WI38 (cell line): ENCODE data around the gene CAMK2A.

Experiments used
- H3K4me3 ChIP-seq: 2 replicates; pipeline ENCODE4 v1.5.1; 2011; ENCODE audit warnings: low read depth, mild to moderate bottlenecking, control low read depth, low read length
- TF ChIP-seq, protein P1 (sequence below): IDR thresholded peaks from 2 replicates; pipeline ENCODE4 v1.5.1; 2012; ENCODE audit warnings: low read depth, mild to moderate bottlenecking, control low read depth, low read length

Gene CAMK2A

GRCh38 chr5:150174285-150174684 lies 115.3 kb downstream of the CAMK2A start:
- TF ChIP-seq, protein P1, sequence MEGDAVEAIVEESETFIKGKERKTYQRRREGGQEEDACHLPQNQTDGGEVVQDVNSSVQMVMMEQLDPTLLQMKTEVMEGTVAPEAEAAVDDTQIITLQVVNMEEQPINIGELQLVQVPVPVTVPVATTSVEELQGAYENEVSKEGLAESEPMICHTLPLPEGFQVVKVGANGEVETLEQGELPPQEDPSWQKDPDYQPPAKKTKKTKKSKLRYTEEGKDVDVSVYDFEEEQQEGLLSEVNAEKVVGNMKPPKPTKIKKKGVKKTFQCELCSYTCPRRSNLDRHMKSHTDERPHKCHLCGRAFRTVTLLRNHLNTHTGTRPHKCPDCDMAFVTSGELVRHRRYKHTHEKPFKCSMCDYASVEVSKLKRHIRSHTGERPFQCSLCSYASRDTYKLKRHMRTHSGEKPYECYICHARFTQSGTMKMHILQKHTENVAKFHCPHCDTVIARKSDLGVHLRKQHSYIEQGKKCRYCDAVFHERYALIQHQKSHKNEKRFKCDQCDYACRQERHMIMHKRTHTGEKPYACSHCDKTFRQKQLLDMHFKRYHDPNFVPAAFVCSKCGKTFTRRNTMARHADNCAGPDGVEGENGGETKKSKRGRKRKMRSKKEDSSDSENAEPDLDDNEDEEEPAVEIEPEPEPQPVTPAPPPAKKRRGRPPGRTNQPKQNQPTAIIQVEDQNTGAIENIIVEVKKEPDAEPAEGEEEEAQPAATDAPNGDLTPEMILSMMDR, result no peak
- no peak overlapping the region for H3K4me3 ChIP-seq

DNA sequence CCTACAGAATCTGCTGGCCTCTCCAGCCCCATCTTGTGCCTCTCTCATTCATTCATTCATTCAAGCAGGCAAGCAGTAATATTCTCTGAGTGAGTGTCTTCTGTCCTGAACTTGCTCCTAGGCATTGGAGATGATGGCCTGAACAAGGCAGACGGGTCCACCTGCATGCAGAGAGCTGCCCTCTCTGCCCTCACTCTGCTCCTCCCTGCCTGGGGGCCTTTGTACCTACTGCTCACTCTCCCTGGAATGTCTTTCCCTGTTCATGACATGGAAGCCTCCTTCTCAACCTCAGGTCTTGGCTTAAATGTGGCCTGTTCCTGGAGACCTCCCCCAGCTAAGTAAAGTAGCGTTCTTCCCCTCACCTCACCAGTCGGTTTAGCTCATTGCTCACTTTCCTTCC lies 116.4 kb downstream of the CAMK2A start:
- TF ChIP-seq, protein P1, result no peak
- no peak overlapping the region for H3K4me3 ChIP-seq

- TF ChIP-seq, protein P1, result no peak
Observed at GRCh38 chr5:150172556-150172955, 117.0 kb downstream of the CAMK2A start.

DNA sequence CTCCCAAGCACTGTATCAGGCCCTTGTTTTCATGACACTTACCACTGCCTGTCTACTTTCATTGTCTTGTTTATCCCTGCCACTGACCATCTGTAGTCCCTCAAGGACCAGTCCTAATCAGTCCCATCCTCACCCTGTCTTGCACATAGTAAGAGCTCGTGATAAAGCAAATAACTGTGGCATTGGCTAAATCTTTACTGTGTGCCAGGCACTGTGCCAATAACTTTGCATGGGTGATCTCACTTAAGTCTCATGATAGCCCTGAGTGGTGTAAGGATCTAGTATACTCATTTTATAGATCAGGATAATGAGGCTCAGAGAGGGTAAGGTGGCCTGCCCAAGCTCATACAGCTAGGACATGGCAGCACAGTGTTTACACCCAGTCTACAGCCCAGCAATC lies 117.4 kb downstream of the CAMK2A start:
- TF ChIP-seq, protein P1, result no peak
- H3K4me3 ChIP-seq, result no peak overlapping the region

More at GRCh38 chr5:150172556-150172955, 117.0 kb downstream of the CAMK2A start:
- H3K4me3 ChIP-seq, result no peak overlapping the region
